Measurements from ENCODE around the gene RBM28. TPM values are rescaled to one million over a fixed set of nuclear protein-coding genes. Genes with fewer than 3 reads are reported as not detected.
"Not testable (repeated sequence)": the region's sequence is repeated elsewhere in the genome, so short reads cannot be mapped to it uniquely, and the experiment has no call there.

Gene RBM28
- polyA plus RNA-seq, 2 of the 4 experiments (the other 2 are of a cell fraction): 77.3 to 79.5 TPM

DNA sequence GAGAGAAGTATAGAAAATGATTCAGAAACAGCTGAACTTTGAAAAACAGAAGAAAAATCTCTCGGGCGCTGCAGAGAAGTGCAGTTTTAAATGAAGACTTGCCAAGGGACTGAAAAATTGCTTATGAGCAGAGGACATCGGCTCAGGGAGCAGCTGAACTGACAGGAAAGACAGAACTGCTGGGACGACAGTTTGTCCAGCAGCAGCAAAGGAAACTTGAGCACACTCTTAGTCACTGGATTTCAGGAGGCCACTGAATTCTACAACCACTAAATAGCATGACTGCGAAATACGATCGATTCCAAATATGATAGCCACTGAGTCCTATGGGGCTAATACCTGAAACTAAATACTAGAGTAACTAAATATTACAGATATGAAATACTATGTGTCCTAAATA is 59.6 kb downstream of the RBM28 start (continued):
- no peak for TF ChIP-seq KDM5A (IDR thresholded peaks at IDR 0.05)
- TF ChIP-seq, protein P1, sequence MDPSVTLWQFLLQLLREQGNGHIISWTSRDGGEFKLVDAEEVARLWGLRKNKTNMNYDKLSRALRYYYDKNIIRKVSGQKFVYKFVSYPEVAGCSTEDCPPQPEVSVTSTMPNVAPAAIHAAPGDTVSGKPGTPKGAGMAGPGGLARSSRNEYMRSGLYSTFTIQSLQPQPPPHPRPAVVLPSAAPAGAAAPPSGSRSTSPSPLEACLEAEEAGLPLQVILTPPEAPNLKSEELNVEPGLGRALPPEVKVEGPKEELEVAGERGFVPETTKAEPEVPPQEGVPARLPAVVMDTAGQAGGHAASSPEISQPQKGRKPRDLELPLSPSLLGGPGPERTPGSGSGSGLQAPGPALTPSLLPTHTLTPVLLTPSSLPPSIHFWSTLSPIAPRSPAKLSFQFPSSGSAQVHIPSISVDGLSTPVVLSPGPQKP (IDR thresholded peaks at IDR 0.05; ENCODE audit: low read depth, low read length): no peak
- TF ChIP-seq CBX2 (IDR thresholded peaks at IDR 0.05; ENCODE audit: borderline replicate concordance, low read depth): no peak
- TF ChIP-seq RARB (CRISPR knock-in tag; IDR thresholded peaks at IDR 0.05): no peak

DNA sequence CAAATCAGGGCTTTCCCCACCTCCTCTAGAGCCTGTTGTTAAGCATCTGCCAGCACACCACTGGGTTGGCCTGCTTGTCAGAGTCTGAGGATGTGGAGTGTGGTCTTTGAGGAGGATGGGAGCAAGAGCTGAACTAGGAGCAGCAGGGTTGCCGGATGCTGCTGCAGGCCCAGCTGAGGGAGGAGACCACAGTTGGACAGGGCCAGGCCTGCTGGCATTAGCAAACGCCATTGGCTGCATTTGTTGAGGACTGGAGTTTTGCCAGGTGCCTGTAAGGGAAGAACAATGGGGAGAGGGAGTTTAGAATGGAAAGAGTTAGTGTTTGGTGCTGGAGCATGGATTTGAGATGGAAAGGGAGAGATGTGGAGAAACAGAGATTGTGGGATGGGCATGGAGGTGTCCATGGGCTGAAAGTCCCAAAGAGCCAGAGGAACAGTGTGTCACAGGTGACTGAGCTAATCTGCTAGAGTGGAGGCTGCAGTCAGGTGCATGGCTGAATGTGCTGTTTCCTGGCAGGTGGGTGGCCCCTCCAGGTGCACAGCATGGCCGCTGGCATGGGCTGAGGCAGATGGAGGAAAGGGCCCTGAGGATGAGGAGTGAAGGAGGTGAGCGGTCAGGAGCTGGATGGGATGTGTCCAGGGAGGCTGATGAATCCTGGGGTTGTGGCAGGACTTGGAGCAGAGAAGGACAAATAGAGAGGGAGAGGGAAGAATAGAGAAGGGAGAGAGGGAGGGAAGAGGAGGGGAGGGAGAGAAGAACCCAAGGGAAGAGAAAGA is 61.9 kb downstream of the RBM28 start:
- no peak for ATAC-seq
- no peak overlapping the region for H3K27ac ChIP-seq
- H3K4me2 ChIP-seq: no peak overlapping the region
- no peaks in the 10 kb centered on the region for H3K9me3 ChIP-seq
- ChIA-PET POLR2A (no interaction called here), CTCF (no interaction called here)
- no peak for FAIRE-seq
- no peak for TF ChIP-seq EP300 (IDR thresholded peaks at IDR 0.05)
- no peaks in the 10 kb centered on the region for H3K4me1 ChIP-seq
- DNase-seq (ENCODE audit: low read depth in 1 of 2, low spot score in 1 of 2): no peak
- no peak overlapping the region for H3K4me3 ChIP-seq
- 77% methylated on average over 4 of the region's 4 CpGs for WGBS (ENCODE audit: missing lambda C conversion rate)

DNA sequence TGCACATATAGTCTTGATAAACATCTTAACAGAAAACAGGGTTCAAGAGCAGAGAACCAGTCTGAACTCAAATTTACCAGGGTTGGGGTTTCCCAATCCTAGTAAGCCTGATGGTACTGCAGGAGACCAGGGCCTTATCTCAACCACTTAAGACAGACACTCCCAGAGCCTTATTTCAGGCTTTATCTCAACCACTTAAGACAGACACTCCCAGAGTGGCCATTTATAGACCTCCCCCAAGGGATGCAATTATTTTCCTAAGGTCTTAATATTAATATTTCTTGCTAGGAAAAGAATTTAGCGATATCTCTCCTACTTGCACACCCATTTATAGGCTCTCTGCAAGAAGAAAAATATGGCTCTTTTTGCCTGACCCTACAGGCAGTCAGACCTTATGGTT is 63.3 kb downstream of the RBM28 start:
- CTCF ChIA-PET; FAIRE-seq; H3K4me2 ChIP-seq; ATAC-seq; H3K9me3 ChIP-seq; H3K4me1 ChIP-seq; H3K27ac ChIP-seq; H3K4me3 ChIP-seq; POLR2A ChIA-PET; DNase-seq (ENCODE audit: low read depth in 1 of 2, low spot score in 1 of 2): not testable (repeated sequence)
- 20% methylated on average over 1 of the region's 1 CpG for WGBS (ENCODE audit: missing lambda C conversion rate)

DNA sequence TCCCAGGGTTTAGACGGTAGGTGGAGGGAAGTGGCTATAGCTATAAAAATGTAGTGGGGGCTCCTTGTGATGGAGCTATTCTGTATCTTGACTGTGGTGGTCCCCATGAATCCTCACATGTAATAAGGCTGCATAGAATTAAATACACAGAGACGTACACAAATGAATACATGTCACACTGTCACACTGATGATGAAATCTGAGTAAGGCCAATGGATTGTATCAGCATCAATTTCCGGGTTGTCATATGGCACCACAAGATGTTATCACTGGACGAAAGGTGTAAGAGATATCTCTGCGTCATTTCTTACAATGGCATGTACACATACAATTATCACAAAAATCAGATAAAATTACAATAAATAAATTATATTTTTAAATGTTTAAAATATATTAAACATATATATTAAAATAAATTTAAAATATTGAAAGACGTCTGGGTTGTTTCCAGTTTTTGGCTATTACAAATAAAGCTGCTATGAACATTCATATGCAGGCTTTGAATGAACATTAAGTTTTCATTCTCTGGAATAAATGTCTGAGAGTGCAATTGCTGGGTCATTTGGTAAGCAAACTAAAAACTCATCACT is 64.5 kb downstream of the RBM28 start:
- Histone ChIP-seq H3K4me2 (no peak overlapping the region), H3K4me1 (no peaks in the 10 kb centered on the region), H3K27ac (no peak overlapping the region), H3K4me3 (no peak overlapping the region), H3K9me3 (no peaks in the 10 kb centered on the region)
- POLR2A ChIA-PET: no interaction called here
- 90% methylated on average over 6 of the region's 6 CpGs for WGBS (ENCODE audit: missing lambda C conversion rate)
- TF ChIP-seq TP53 (CRISPR knock-in tag; IDR thresholded peaks at IDR 0.05): no peak
- no peak for TF ChIP-seq EHF (CRISPR knock-in tag; IDR thresholded peaks at IDR 0.05)
- TF ChIP-seq, protein P1 (IDR thresholded peaks at IDR 0.05; ENCODE audit: low read depth, low read length): no peak
- TF ChIP-seq FOSB (CRISPR knock-in tag; IDR thresholded peaks at IDR 0.05): no peak
- no peak for TF ChIP-seq HDAC2 (IDR thresholded peaks at IDR 0.05)
- TF ChIP-seq HOXA7 (CRISPR knock-in tag; IDR thresholded peaks at IDR 0.05): no peak
- TF ChIP-seq, protein P2, sequence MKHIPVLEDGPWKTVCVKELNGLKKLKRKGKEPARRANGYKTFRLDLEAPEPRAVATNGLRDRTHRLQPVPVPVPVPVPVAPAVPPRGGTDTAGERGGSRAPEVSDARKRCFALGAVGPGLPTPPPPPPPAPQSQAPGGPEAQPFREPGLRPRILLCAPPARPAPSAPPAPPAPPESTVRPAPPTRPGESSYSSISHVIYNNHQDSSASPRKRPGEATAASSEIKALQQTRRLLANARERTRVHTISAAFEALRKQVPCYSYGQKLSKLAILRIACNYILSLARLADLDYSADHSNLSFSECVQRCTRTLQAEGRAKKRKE (CRISPR knock-in tag; IDR thresholded peaks at IDR 0.05; ENCODE audit: low read depth): no peak
- no peak for TF ChIP-seq ZFP36 (IDR thresholded peaks at IDR 0.05; ENCODE audit: borderline replicate concordance, partially characterized antibody)
- FAIRE-seq: no peak
- CTCF ChIA-PET: no interaction called here
- no peak for ATAC-seq
- DNase-seq (ENCODE audit: low read depth in 1 of 2, low spot score in 1 of 2): no peak

DNA sequence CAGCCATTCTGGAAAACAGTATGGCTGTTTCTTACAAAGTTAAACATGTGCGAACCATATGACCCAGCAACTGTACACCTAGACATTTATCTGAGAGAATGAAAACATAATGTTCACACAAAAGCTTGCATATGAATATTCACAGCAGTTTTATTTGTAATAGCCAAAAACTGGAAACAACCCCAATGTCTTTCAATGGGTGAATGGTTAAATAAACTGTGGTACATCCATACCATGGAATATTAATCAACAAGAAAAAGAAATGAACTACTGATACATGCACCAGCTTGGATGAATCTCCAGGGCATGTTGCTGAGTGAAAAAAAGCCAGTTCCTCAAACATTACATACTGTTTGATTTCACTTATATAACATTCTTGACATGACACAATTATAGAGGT is 65.3 kb downstream of the RBM28 start:
- ATAC-seq: no peak
- Histone ChIP-seq H3K27ac (no peak overlapping the region), H3K4me3 (no peak overlapping the region), H3K4me1 (no peaks in the 10 kb centered on the region), H3K4me2 (no peak overlapping the region), H3K9me3 (no peaks in the 10 kb centered on the region)
- TF ChIP-seq RFX5 (IDR thresholded peaks at IDR 0.05) (no peak), FOSL2 (IDR thresholded peaks at IDR 0.05) (no peak), FOSL2 (CRISPR knock-in tag; IDR thresholded peaks at IDR 0.05) (no peak), KDM5A (IDR thresholded peaks at IDR 0.05) (no peak), HDAC2 (IDR thresholded peaks at IDR 0.05) (no peak)
- TF ChIP-seq, protein P3, sequence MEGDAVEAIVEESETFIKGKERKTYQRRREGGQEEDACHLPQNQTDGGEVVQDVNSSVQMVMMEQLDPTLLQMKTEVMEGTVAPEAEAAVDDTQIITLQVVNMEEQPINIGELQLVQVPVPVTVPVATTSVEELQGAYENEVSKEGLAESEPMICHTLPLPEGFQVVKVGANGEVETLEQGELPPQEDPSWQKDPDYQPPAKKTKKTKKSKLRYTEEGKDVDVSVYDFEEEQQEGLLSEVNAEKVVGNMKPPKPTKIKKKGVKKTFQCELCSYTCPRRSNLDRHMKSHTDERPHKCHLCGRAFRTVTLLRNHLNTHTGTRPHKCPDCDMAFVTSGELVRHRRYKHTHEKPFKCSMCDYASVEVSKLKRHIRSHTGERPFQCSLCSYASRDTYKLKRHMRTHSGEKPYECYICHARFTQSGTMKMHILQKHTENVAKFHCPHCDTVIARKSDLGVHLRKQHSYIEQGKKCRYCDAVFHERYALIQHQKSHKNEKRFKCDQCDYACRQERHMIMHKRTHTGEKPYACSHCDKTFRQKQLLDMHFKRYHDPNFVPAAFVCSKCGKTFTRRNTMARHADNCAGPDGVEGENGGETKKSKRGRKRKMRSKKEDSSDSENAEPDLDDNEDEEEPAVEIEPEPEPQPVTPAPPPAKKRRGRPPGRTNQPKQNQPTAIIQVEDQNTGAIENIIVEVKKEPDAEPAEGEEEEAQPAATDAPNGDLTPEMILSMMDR (IDR thresholded peaks at IDR 0.05): no peak
- DNase-seq (ENCODE audit: low read depth in 1 of 2, low spot score in 1 of 2): no peak
- ChIA-PET CTCF (no interaction called here), POLR2A (interaction anchor here (0.6 kb wide), 1 partner anchor 113 kb away, joined by 3 read pairs; no protein-coding TSS in a partner anchor)
- no peak for FAIRE-seq
- whole genome bisulfite sequencing (ENCODE audit: missing lambda C conversion rate): 98% methylated on average over 1 of the region's 1 CpG

Measured in A549 (cell line).